ENCODE data around the gene ESD.

The ESD gene

GRCh38 chr13:46753917-46754316, 43.0 kb downstream of the ESD start:
- H3K27ac ChIP-seq: no peak overlapping the region
- TF ChIP-seq CTCF (conservative IDR thresholded peaks at IDR 0.05) (no peak), ZFX (IDR thresholded peaks at IDR 0.05) (no peak)

- H3K27ac ChIP-seq: no peak overlapping the region
- TF ChIP-seq CTCF (conservative IDR thresholded peaks at IDR 0.05): no peak
- no peak for TF ChIP-seq ZFX (IDR thresholded peaks at IDR 0.05)
These were observed 43.8 kb downstream of the ESD start for GRCh38 chr13:46753137-46753536.

GRCh38 chr13:46751811-46752635, 44.9 kb downstream of the ESD start:
- TF ChIP-seq ZFX (IDR thresholded peaks at IDR 0.05): no peak
- TF ChIP-seq CTCF (conservative IDR thresholded peaks at IDR 0.05): no peak
- H3K27ac ChIP-seq: no peak overlapping the region

- no peak overlapping the region for H3K27ac ChIP-seq
- TF ChIP-seq CTCF (conservative IDR thresholded peaks at IDR 0.05) (no peak), ZFX (IDR thresholded peaks at IDR 0.05) (no peak)
These were observed 47.0 kb downstream of the ESD start for GRCh38 chr13:46749951-46750350.

- H3K27ac ChIP-seq: no peak overlapping the region
- TF ChIP-seq CTCF (conservative IDR thresholded peaks at IDR 0.05): no peak
- TF ChIP-seq ZFX (IDR thresholded peaks at IDR 0.05): no peak
These were observed 48.7 kb downstream of the ESD start for GRCh38 chr13:46748300-46748699.

GRCh38 chr13:46747031-46747820, 49.7 kb downstream of the ESD start:
- no peak overlapping the region for H3K27ac ChIP-seq
- no peak for TF ChIP-seq ZFX (IDR thresholded peaks at IDR 0.05)
- TF ChIP-seq CTCF (conservative IDR thresholded peaks at IDR 0.05): no peak

- no peak for TF ChIP-seq ZFX (IDR thresholded peaks at IDR 0.05)
- TF ChIP-seq CTCF (conservative IDR thresholded peaks at IDR 0.05): no peak
These were observed 51.3 kb downstream of the ESD start for GRCh38 chr13:46745706-46746105.

More at GRCh38 chr13:46745706-46746105, 51.3 kb downstream of the ESD start:
- H3K27ac ChIP-seq: no peak overlapping the region
